22Rv1 (cell line): ENCODE results near the gene DMD.

Experiments
- CTCF ChIP-seq: fragments of 450-650 bp; IDR thresholded peaks from 2 replicates; pipeline ENCODE4 v1.5.1; 2017; ENCODE audit warnings: mild to moderate bottlenecking
- ZFX ChIP-seq: fragments of 450-650 bp; IDR thresholded peaks from 2 replicates; pipeline ENCODE4 v1.6.1; 2017; ENCODE audit warnings: antibody characterized with exemption, borderline replicate concordance

- TF ChIP-seq CTCF (no peak), ZFX (no peak)
Measured at GRCh38 chrX:31200430-31200829, 2010.9 kb downstream of the DMD start.
